K562 (cell line): ENCODE results near the gene NSF. TPM values are rescaled to one million over a fixed set of nuclear protein-coding genes. Genes with fewer than 3 reads are reported as not detected.

Experiments used
- ATAC-seq: fragments of 200-7000 bp; cut with Tn5 transposase; 3 replicates; pipeline ENCODE4 v1.9.1; 2020; ENCODE audit warnings: moderate library complexity
- BruUV-seq: library from RNA; stranded (reverse); fragments of 400-500 nt; replicated peaks from 2 replicates; lab custom pipeline; 2021; lab: Mats Ljungman, UMichigan
- CTCF ChIA-PET: fragments of 300-600 bp; formaldehyde crosslinking; extraction: SDS; loops from one replicate; lab custom pipeline; 2021; ENCODE audit warnings: low intra/inter-chr PET ratio; lab: Yijun Ruan, JAX
- POLR2A ChIA-PET: fragments of 300-600, 350-650 bp; sonication (Branson Sonifier 250); formaldehyde crosslinking; extraction: SDS; loops from one replicate; lab custom pipeline; 2021; ENCODE audit warnings: antibody characterized with exemption, inconsistent platforms; lab: Yijun Ruan, JAX
- DNase-seq, 4 experiments: peaks; one replicate each; pipeline versions ENCODE4 v3.0.0 to v3.0.0-alpha.2; 2011 to 2018; ENCODE audit warnings: low spot score in 3 of 4, mixed read lengths in 3 of 4; ENCODE audit errors: extremely low read depth in 1 of 4
- FAIRE-seq: peaks from 2 replicates; lab custom pipeline; 2011; peaks lifted over from hg19 to GRCh38; lab: Jason Lieb, UNC
- H2AFZ ChIP-seq: 2 replicates; pipeline ENCODE4 v1.6.0; 2011; ENCODE audit warnings: low read depth, low read length, control low read depth, inconsistent platforms
- H3K27ac ChIP-seq: fragments of 200-600 bp; 3 replicates; pipeline ENCODE4 v1.8.0; 2011; ENCODE audit warnings: low read depth, mild to moderate bottlenecking, control low read depth, inconsistent platforms, low read length, moderate library complexity, mixed read lengths; ENCODE audit errors: extremely low read depth
- H3K27me3 ChIP-seq, 2 experiments: fragments of 300-600 bp in 1 of 2; 2 replicates in 1 of 2; 3 replicates in 1 of 2; pipeline versions ENCODE4 v1.6.0 to v1.8.0; 2011; ENCODE audit warnings: inconsistent platforms in 2 of 2, low read length in 2 of 2, mild to moderate bottlenecking in 1 of 2, mixed read lengths in 1 of 2, moderate library complexity in 1 of 2; ENCODE audit not compliant: control insufficient read depth in 2 of 2, insufficient read depth in 2 of 2
- H3K36me3 ChIP-seq: fragments of 300-600 bp; 3 replicates; pipeline ENCODE4 v1.8.0; 2011; ENCODE audit warnings: mild to moderate bottlenecking, low read length, inconsistent platforms; ENCODE audit not compliant: control insufficient read depth, insufficient read depth
- H3K4me1 ChIP-seq, 2 experiments: fragments of 200-600 bp in 1 of 2; replicated peaks in 1 of 2; 2 replicates in 1 of 2; 3 replicates in 1 of 2; pipeline versions ENCODE4 v1.5.1 to v1.8.0; 2011; ENCODE audit warnings: inconsistent platforms in 2 of 2, low read length in 2 of 2, mild to moderate bottlenecking in 1 of 2, mixed read lengths in 1 of 2, moderate library complexity in 1 of 2; ENCODE audit not compliant: control insufficient read depth in 2 of 2, insufficient read depth in 2 of 2
- H3K4me2 ChIP-seq: 2 replicates; pipeline ENCODE4 v1.6.1; 2011; ENCODE audit warnings: low read length, control low read depth, inconsistent platforms, mixed read lengths; ENCODE audit not compliant: insufficient read depth
- H3K4me3 ChIP-seq: fragments of 200-600 bp; sonication (generic), shearing (Covaris generic); 2 replicates; pipeline ENCODE4 v1.5.1; 2016; ENCODE audit warnings: control low read depth, inconsistent platforms
- H3K79me2 ChIP-seq: fragments of 200-600 bp; 3 replicates; pipeline ENCODE4 v1.8.0; 2011; ENCODE audit warnings: low read length, inconsistent platforms; ENCODE audit not compliant: control insufficient read depth, insufficient read depth
- H3K9ac ChIP-seq, 2 experiments: 2 replicates each; pipeline versions ENCODE4 v1.6.0 to v1.6.1; 2011; ENCODE audit warnings: low read depth in 2 of 2, low read length in 2 of 2, control low read depth in 1 of 2, inconsistent platforms in 1 of 2, mild to moderate bottlenecking in 1 of 2, mixed read lengths in 1 of 2; ENCODE audit not compliant: insufficient read depth in 1 of 2
- H3K9me1 ChIP-seq: one replicate; pipeline ENCODE4 v1.6.0; 2011; ENCODE audit warnings: inconsistent platforms, mild to moderate bottlenecking, low read length, moderate library complexity; ENCODE audit not compliant: control insufficient read depth, insufficient read depth
- H3K9me3 ChIP-seq: replicated peaks from 2 replicates; pipeline ENCODE4 v1.5.1; 2011; ENCODE audit warnings: low read depth, low read length, inconsistent platforms; ENCODE audit not compliant: control insufficient read depth, insufficient read depth
- H4K20me1 ChIP-seq: replicated peaks from 2 replicates; pipeline ENCODE4 v1.6.1; 2011; ENCODE audit warnings: low read length, inconsistent platforms, mixed read lengths; ENCODE audit not compliant: control insufficient read depth, insufficient read depth
- ATF7 ChIP-seq: fragments of 450-650 bp; IDR thresholded peaks from 2 replicates; pipeline ENCODE4 v1.7.1; 2014; ENCODE audit warnings: mild to moderate bottlenecking, moderate library complexity
- EGR1 ChIP-seq: fragments of 450-650 bp; conservative IDR thresholded peaks from 2 replicates; pipeline ENCODE4 v1.6.1; 2017; ENCODE audit warnings: mild to moderate bottlenecking
- GATAD2A ChIP-seq: fragments of 450-650 bp; IDR thresholded peaks from 2 replicates; pipeline ENCODE4 v1.6.1; 2017
- NFIC ChIP-seq: fragments of 450-650 bp; IDR thresholded peaks from 2 replicates; pipeline ENCODE4 v1.6.1; 2017; ENCODE audit warnings: mild to moderate bottlenecking, inconsistent platforms
- NUFIP1 ChIP-seq: fragments of 450-650 bp; IDR thresholded peaks from 2 replicates; pipeline ENCODE4 v1.6.1; 2018; ENCODE audit not compliant: partially characterized antibody
- PRPF4 ChIP-seq: fragments of 200-400 bp; formaldehyde crosslinking; IDR thresholded peaks from one replicate; pipeline ENCODE4 v1.6.1; 2017; ENCODE audit warnings: low read length, low read depth, mild to moderate bottlenecking; ENCODE audit not compliant: insufficient read depth, poor library complexity, severe bottlenecking
- RUNX1 ChIP-seq: sonication (generic); IDR thresholded peaks from 2 replicates; pipeline ENCODE4 v1.6.1; 2016; ENCODE audit warnings: antibody characterized with exemption, low read depth
- SMAD1 ChIP-seq: fragments of 150-350 bp; IDR thresholded peaks from 2 replicates; pipeline ENCODE4 v1.6.1; 2014; ENCODE audit warnings: low read length, low read depth; ENCODE audit not compliant: partially characterized antibody
- ZBTB7A ChIP-seq: IDR thresholded peaks from 2 replicates; pipeline ENCODE4 v1.6.1; 2011; ENCODE audit warnings: low read depth, mild to moderate bottlenecking, low read length, moderate library complexity, borderline replicate concordance; ENCODE audit not compliant: control insufficient read depth
- ZC3H11A ChIP-seq: IDR thresholded peaks from 2 replicates; pipeline ENCODE4 v1.6.1; 2012; ENCODE audit warnings: low read depth, low read length, improper control_type of control experiment
- ZNF444 ChIP-seq: fragments of 250-450 bp; sonication (Bioruptor Pico); IDR thresholded peaks from 2 replicates; pipeline ENCODE4 v1.4.0; 2020; ENCODE audit warnings: mild to moderate bottlenecking, moderate library complexity
- WGBS: fragments of 100-300 bp; shearing (Covaris generic); methylation state at CpG from one replicate; pipeline ENCODE4 v1.1.6; 2016; ENCODE audit warnings: low coverage, mixed read lengths; ENCODE audit not compliant: insufficient coverage; ENCODE audit errors: missing lambda C conversion rate; 5-methylcytosine and 5-hydroxymethylcytosine counted together
- in situ Hi-C: fragments of 300-500 bp; cut with MboI; formaldehyde crosslinking; loops from 4 replicates; pipeline ENCODE4 v1.15.0; 2018; ENCODE audit warnings: inconsistent platforms, mixed read lengths
- intact Hi-C: fragments of 100-400 bp; cut with micrococcal nuclease; formaldehyde crosslinking; loops from 2 replicates; pipeline ENCODE4 v1.14.2; 2022
- polyA plus RNA-seq, 8 experiments: library from polyadenylated mRNA; depleted of rRNA in 4 of 8; stranded (reverse) in 5 of 8; unstranded in 3 of 8; fragments of >200 nt; fragmentation: Nextera tagmentation in 2 of 8; fragmentation: Illumina TruSeq in 1 of 8; extraction: Ambion mirVana in 2 of 8; extraction: Trizol in 1 of 8; gene quantifications; 2 replicates each; pipeline versions ENCODE4 v1.2.1 to v1.2.3, GENCODE V29; 2011 to 2014; ENCODE audit warnings: inconsistent platforms in 1 of 8, missing spikeins in 1 of 8
- total RNA-seq, 7 experiments: library from RNA; depleted of rRNA in 6 of 7; stranded (reverse); fragments of >200 nt in 6 of 7; fragmentation: Illumina TruSeq in 2 of 7; extraction: Trizol in 2 of 7; gene quantifications; 2 replicates each; pipeline versions ENCODE4 v1.2.1 to v1.2.3, GENCODE V29; 2011 to 2021; ENCODE audit warnings: low replicate concordance in 1 of 7
- TF ChIP-seq, protein P1 (sequence below): fragments of 450-650 bp; IDR thresholded peaks from 2 replicates; pipeline ENCODE4 v1.6.1; 2017; ENCODE audit warnings: antibody characterized with exemption, mild to moderate bottlenecking
- TF ChIP-seq, protein P2 (sequence below), 2 experiments: fragments of 450-650 bp; conservative IDR thresholded peaks; 2 replicates each; pipeline ENCODE4 v1.6.1; 2017; ENCODE audit warnings: mild to moderate bottlenecking in 2 of 2, moderate library complexity in 2 of 2
- TF ChIP-seq, protein P3 (sequence below): IDR thresholded peaks from 3 replicates; pipeline ENCODE4 v1.6.1; 2011; ENCODE audit warnings: borderline replicate concordance, mild to moderate bottlenecking; ENCODE audit not compliant: insufficient read length, insufficient read depth

The NSF gene
- total and polyA plus RNA-seq, 9 of the 15 experiments (the other 6 are each of a cell fraction or from before 2014, with no cell fraction given) = 16.7 to 39.8 (median 36.7) TPM

DNA sequence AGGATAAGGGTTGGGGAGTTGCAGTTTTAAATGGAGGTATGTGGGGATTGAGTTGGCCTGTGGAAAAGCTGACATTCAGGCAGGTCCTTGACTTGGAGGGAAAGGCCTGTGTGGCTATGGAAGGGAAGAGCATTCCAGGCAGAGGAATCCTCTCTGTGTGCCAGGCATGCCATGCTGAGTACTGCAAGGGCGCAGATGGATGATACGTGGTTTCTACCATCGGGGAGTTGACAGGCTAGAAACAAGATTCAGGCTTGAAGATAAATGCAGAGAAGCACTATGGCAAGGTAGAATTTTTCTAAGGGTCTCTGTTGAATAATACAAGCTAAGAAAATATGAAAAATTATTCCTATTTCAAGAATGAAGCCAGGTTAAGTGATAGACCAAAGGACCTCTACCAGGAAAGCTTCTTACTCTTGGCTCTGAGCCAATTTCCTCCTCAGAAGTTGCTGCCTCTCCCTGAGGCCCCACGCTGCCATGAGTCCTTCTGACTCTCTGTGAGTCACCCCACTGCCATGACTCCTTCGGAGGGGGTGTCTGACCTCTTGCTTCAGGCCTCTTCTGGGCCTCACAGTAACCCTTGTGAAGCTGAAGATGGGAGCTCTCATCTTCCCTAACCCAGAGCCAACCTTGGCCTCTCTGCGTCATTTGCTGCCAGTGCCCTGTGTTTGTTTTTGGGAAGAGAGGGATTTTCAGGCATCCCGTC, 152.2 kb downstream of the NSF start:
- peak; percentile 87 for FAIRE-seq
- peak; percentile 93 for ATAC-seq
- TF ChIP-seq, protein P1, sequence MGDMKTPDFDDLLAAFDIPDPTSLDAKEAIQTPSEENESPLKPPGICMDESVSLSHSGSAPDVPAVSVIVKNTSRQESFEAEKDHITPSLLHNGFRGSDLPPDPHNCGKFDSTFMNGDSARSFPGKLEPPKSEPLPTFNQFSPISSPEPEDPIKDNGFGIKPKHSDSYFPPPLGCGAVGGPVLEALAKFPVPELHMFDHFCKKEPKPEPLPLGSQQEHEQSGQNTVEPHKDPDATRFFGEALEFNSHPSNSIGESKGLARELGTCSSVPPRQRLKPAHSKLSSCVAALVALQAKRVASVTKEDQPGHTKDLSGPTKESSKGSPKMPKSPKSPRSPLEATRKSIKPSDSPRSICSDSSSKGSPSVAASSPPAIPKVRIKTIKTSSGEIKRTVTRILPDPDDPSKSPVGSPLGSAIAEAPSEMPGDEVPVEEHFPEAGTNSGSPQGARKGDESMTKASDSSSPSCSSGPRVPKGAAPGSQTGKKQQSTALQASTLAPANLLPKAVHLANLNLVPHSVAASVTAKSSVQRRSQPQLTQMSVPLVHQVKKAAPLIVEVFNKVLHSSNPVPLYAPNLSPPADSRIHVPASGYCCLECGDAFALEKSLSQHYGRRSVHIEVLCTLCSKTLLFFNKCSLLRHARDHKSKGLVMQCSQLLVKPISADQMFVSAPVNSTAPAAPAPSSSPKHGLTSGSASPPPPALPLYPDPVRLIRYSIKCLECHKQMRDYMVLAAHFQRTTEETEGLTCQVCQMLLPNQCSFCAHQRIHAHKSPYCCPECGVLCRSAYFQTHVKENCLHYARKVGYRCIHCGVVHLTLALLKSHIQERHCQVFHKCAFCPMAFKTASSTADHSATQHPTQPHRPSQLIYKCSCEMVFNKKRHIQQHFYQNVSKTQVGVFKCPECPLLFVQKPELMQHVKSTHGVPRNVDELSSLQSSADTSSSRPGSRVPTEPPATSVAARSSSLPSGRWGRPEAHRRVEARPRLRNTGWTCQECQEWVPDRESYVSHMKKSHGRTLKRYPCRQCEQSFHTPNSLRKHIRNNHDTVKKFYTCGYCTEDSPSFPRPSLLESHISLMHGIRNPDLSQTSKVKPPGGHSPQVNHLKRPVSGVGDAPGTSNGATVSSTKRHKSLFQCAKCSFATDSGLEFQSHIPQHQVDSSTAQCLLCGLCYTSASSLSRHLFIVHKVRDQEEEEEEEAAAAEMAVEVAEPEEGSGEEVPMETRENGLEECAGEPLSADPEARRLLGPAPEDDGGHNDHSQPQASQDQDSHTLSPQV = peak; percentile 49; the same call in 1 of the 2 replicates
- TF ChIP-seq ATF7 (0 out of 2 replicates have a peak, but pooled peaks have one; percentile 19), EGR1 (peak; percentile 60), GATAD2A (no peak), RUNX1 (no peak), ZBTB7A (peak; percentile 43; the same call in 1 of the 2 replicates), ZNF444 (CRISPR knock-in tag) (0 out of 2 replicates have a peak, but pooled peaks have one; percentile 30), SMAD1 (peak; percentile 99), PRPF4 (no peak), ZC3H11A (no peak), NUFIP1 (no peak), NFIC (peak; percentile 100)
- TF ChIP-seq, protein P2, sequence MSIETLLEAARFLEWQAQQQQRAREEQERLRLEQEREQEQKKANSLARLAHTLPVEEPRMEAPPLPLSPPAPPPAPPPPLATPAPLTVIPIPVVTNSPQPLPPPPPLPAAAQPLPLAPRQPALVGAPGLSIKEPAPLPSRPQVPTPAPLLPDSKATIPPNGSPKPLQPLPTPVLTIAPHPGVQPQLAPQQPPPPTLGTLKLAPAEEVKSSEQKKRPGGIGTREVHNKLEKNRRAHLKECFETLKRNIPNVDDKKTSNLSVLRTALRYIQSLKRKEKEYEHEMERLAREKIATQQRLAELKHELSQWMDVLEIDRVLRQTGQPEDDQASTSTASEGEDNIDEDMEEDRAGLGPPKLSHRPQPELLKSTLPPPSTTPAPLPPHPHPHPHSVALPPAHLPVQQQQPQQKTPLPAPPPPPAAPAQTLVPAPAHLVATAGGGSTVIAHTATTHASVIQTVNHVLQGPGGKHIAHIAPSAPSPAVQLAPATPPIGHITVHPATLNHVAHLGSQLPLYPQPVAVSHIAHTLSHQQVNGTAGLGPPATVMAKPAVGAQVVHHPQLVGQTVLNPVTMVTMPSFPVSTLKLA (conservative IDR thresholded peaks at IDR 0.05) = peak in 1 of 2 experiments; percentile 46; a peak in 1 of 4 replicates
- TF ChIP-seq, protein P3, sequence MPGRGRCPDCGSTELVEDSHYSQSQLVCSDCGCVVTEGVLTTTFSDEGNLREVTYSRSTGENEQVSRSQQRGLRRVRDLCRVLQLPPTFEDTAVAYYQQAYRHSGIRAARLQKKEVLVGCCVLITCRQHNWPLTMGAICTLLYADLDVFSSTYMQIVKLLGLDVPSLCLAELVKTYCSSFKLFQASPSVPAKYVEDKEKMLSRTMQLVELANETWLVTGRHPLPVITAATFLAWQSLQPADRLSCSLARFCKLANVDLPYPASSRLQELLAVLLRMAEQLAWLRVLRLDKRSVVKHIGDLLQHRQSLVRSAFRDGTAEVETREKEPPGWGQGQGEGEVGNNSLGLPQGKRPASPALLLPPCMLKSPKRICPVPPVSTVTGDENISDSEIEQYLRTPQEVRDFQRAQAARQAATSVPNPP = no peak

More for the DNA sequence above, 152.2 kb downstream of the NSF start:
- Histone ChIP-seq H3K9me1 (no peaks in the 10 kb centered on the region), H3K79me2 (no peaks in the 10 kb centered on the region), H3K9ac (peak overlapping the region; percentile 10 to 49; a peak in 2 of 4 replicates), H3K27ac (peak overlapping the region; percentile 17; the same call in 2 of the 3 replicates), H3K36me3 (peaks cover 2% of the 10 kb centered on the region; the same call in 1 of the 3 replicates), H3K4me3 (no peak overlapping the region), H3K4me2 (0 out of 2 replicates have a peak overlapping the region, but pooled peaks have one; percentile 1), H3K4me1 (peaks cover 8 to 12% of the 10 kb centered on the region in 2 experiments; a peak in 3 of 5 replicates), H3K9me3 (no peaks in the 10 kb centered on the region), H4K20me1 (no peaks in the 10 kb centered on the region), H2AFZ (no peak overlapping the region; the same call in 1 of the 2 replicates), H3K27me3 (no peaks in the 10 kb centered on the region)
- ChIA-PET POLR2A (interaction anchor here (1.1 to 2.1 kb wide), 5 partner anchors 10 to 22 kb away, joined by 3 to 5 read pairs (median 3); no protein-coding TSS in a partner anchor), CTCF (no interaction called here)
- no TSS peak for BruUV-seq
- WGBS = 53% methylated on average over 7 of the region's 7 CpGs
- intact Hi-C loops (no loop called here), in situ Hi-C loops (no loop called here)
- DNase-seq = peak; percentile 58 to 88 (median 74)
